PC-9 (cell line): ENCODE data around the gene SPTB. TPM values are rescaled to one million over a fixed set of nuclear protein-coding genes. Genes with fewer than 3 reads are reported as not detected.
A peak's percentile ranks its signal among the peaks of the same experiment; 100 is the strongest.

Experiments
- BruUV-seq: library from RNA; stranded (reverse); fragments of 400-500 nt; replicated peaks from 2 replicates; lab custom pipeline; 2021; lab: Mats Ljungman, UMichigan
- CTCF ChIA-PET: fragments of 300-600 bp; sonication (Branson Sonifier 250); formaldehyde crosslinking; loops from one replicate; lab custom pipeline; 2022; ENCODE audit warnings: antibody characterized with exemption; lab: Charles Lee
- POLR2A ChIA-PET: fragments of 300-600 bp; sonication (Branson Sonifier 250); formaldehyde crosslinking; loops from one replicate; lab custom pipeline; 2022; ENCODE audit warnings: antibody characterized with exemption; ENCODE audit not compliant: unreplicated experiment; lab: Charles Lee
- DNase-seq, 2 experiments: peaks; one replicate each; pipeline versions ENCODE4 v3.0.0 to v3.0.0-alpha.2; 2015 to 2022; ENCODE audit warnings: mixed read lengths in 1 of 2
- H2AFZ ChIP-seq: fragments of 200-600 bp; sonication (generic); 2 replicates; pipeline ENCODE4 v1.8.1; 2017; ENCODE audit warnings: antibody characterized with exemption
- H3F3A ChIP-seq: fragments of 200-600 bp; sonication (generic); 2 replicates; pipeline ENCODE4 v1.8.1; 2017; ENCODE audit warnings: antibody characterized with exemption, mild to moderate bottlenecking, low read depth; ENCODE audit not compliant: insufficient read depth
- H3K27ac ChIP-seq: fragments of 200-600 bp; sonication (generic); 2 replicates; pipeline ENCODE4 v1.6.1; 2016; ENCODE audit warnings: mixed run types
- H3K27me3 ChIP-seq: fragments of 200-600 bp; sonication (generic); 2 replicates; pipeline ENCODE4 v1.6.1; 2016; ENCODE audit warnings: low read depth, mixed run types; ENCODE audit not compliant: insufficient read depth
- H3K36me3 ChIP-seq: fragments of 200-600 bp; sonication (generic); 2 replicates; pipeline ENCODE4 v1.6.1; 2016; ENCODE audit warnings: low read depth, mixed run types
- H3K4me1 ChIP-seq: fragments of 200-600 bp; sonication (generic); replicated peaks from 2 replicates; pipeline ENCODE4 v1.6.1; 2016; ENCODE audit warnings: mixed run types; ENCODE audit not compliant: insufficient read depth
- H3K4me2 ChIP-seq: fragments of 200-600 bp; sonication (generic); 2 replicates; pipeline ENCODE4 v1.6.1; 2017; ENCODE audit warnings: mixed run types
- H3K4me3 ChIP-seq: fragments of 200-600 bp; sonication (generic); 2 replicates; pipeline ENCODE4 v1.6.1; 2016; ENCODE audit warnings: mixed run types
- H3K79me2 ChIP-seq: fragments of 200-600 bp; sonication (generic); 2 replicates; pipeline ENCODE4 v1.6.1; 2017; ENCODE audit warnings: low read depth, mixed run types
- H3K9me2 ChIP-seq: fragments of 200-600 bp; sonication (generic); 2 replicates; pipeline ENCODE4 v1.8.1; 2017; ENCODE audit warnings: mild to moderate bottlenecking; ENCODE audit not compliant: insufficient read depth
- H3K9me3 ChIP-seq: fragments of 200-600 bp; sonication (generic); 2 replicates; pipeline ENCODE4 v1.8.1; 2016; ENCODE audit warnings: low read depth; ENCODE audit not compliant: insufficient read depth
- H4K20me1 ChIP-seq: fragments of 200-600 bp; sonication (generic); 2 replicates; pipeline ENCODE4 v1.8.1; 2017; ENCODE audit not compliant: insufficient read depth
- CTCF ChIP-seq: fragments of 200-600 bp; sonication (generic); conservative IDR thresholded peaks from 2 replicates; pipeline ENCODE4 v1.6.1; 2017; ENCODE audit warnings: mixed run types, antibody characterized with exemption, mild to moderate bottlenecking, moderate library complexity
- EZH2 ChIP-seq: fragments of 200-600 bp; sonication (generic); IDR thresholded peaks from 2 replicates; pipeline ENCODE4 v1.8.0; 2017; ENCODE audit warnings: antibody characterized with exemption, low read depth
- intact Hi-C: fragments of 100-400 bp; cut with micrococcal nuclease; formaldehyde crosslinking; loops from one replicate; pipeline ENCODE4 v1.10.0; 2022; ENCODE audit not compliant: unreplicated experiment
- total RNA-seq: library from RNA; stranded (reverse); gene quantifications from 2 replicates; pipeline ENCODE4 v1.2.3, GENCODE V29; 2021

Gene SPTB
- total RNA-seq, 1 experiment from 2014 or later, result 0.50 TPM

DNA sequence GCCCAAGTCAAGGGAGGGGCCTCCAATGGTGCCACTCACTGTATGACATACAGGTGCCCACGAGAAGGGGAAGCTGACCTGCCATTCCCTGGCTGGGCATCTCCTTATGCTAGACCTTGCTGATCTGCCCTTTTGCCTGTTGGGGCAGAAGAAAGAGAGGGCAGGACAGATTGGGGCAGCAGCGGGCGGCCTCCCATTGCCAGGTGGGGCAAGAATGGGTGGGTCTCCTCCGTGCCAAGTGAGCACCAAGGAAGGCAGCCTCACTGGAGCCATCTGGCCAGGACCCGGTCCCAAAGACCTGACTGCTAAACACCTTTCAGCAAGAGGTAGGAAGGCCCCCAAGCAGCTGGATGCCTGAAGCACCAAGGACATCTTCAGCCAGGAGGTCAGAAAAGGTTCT lies 125.0 kb downstream of the SPTB start:
- intact Hi-C loops, result loop anchor here (5.0 kb wide), 2 partner anchors 218 to 317 kb away; partner anchors contain the start of gene RAB15
- POLR2A ChIA-PET, result no interaction called here

DNA sequence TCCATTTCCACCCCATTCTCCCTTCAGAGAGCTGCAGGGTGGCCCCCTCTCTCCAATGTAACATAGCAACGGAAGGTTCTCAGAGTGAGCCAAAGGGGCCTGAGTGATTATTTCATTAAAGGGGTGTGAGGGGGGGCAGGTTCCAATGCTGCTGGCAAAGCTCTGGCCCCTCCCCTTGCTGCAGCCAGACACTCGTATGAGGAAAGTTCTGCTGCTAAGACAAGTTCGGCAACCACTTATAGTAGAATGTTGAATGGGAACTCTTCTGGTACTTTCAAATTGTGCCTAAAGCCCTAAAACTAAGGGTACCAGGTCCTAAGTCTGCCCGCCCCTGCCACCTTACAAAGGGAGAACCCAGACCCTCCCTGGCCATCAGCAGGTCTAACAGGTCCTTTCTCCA lies 125.7 kb downstream of the SPTB start:
- Histone ChIP-seq H3K27me3 (no peaks in the 10 kb centered on the region), H3K36me3 (no peaks in the 10 kb centered on the region), H3K4me2 (no peak overlapping the region), H3K9me3 (no peaks in the 10 kb centered on the region), H3K9me2 (no peaks in the 10 kb centered on the region), H3K4me3 (no peak overlapping the region), H3K4me1 (peaks cover 42% of the 10 kb centered on the region), H3K27ac (no peak overlapping the region), H4K20me1 (no peaks in the 10 kb centered on the region), H2AFZ (no peak overlapping the region), H3F3A (peaks cover 27% of the 10 kb centered on the region), H3K79me2 (no peaks in the 10 kb centered on the region)
- intact Hi-C loops, result no loop called here
- BruUV-seq, result no TSS peak
- POLR2A ChIA-PET, result no interaction called here
- no peak for DNase-seq
- TF ChIP-seq EZH2 (no peak), CTCF (no peak)
- CTCF ChIA-PET, result no interaction called here

More for the DNA sequence above, 125.0 kb downstream of the SPTB start:
- Histone ChIP-seq H3K9me2 (no peaks in the 10 kb centered on the region), H3K4me2 (peak overlapping the region; percentile 57; the same call in 1 of the 2 replicates), H2AFZ (no peak overlapping the region), H4K20me1 (no peaks in the 10 kb centered on the region), H3K36me3 (no peaks in the 10 kb centered on the region), H3K27ac (no peak overlapping the region), H3K9me3 (no peaks in the 10 kb centered on the region), H3K4me1 (peaks cover 49% of the 10 kb centered on the region), H3F3A (peaks cover 29% of the 10 kb centered on the region), H3K27me3 (no peaks in the 10 kb centered on the region), H3K4me3 (no peak overlapping the region), H3K79me2 (no peaks in the 10 kb centered on the region)
- no peak for TF ChIP-seq CTCF
- DNase-seq, result no peak
- CTCF ChIA-PET, result no interaction called here
- no TSS peak for BruUV-seq

DNA sequence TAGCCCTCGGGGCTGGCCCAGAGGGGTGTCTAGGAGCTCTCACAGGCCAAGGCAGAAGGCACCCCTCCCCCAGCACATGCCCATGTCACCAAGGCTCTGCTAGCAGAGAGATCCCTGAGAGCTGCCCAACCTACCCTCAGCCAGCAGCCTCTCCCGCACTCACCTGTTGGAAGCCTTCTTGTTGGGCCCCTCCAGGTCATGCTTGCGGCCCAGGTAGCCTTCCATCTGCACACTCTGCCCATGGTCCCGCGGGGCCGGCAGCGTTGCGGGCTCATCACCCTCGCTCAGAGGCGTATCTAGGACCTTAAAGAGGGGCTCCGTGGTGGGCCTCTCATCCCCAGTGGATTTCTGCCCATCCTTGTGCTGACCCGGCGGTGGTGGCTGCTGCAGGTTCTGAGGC lies 126.3 kb downstream of the SPTB start:
- H3K27me3 ChIP-seq, result no peaks in the 10 kb centered on the region
- no peak for TF ChIP-seq EZH2
- TF ChIP-seq CTCF, result no peak
- intact Hi-C loops, result no loop called here
- no peaks in the 10 kb centered on the region for H3K9me2 ChIP-seq
- H3K27ac ChIP-seq, result no peak overlapping the region
- no peak overlapping the region for H2AFZ ChIP-seq
- H3F3A ChIP-seq, result peaks cover 27% of the 10 kb centered on the region
- no peak overlapping the region for H3K4me2 ChIP-seq
- ChIA-PET POLR2A (no interaction called here), CTCF (no interaction called here)
- H3K9me3 ChIP-seq, result no peaks in the 10 kb centered on the region
- no peak overlapping the region for H3K4me3 ChIP-seq
- H3K79me2 ChIP-seq, result no peaks in the 10 kb centered on the region
- no peak for DNase-seq
- H3K36me3 ChIP-seq, result no peaks in the 10 kb centered on the region
- H4K20me1 ChIP-seq, result no peaks in the 10 kb centered on the region
- peaks cover 36% of the 10 kb centered on the region for H3K4me1 ChIP-seq
- BruUV-seq, result no TSS peak
